GM12878 (cell line): ENCODE data around the gene AKAP13. TPM values are rescaled to one million over a fixed set of nuclear protein-coding genes. Genes with fewer than 3 reads are reported as not detected.

Experiments used
- ATAC-seq: fragments of 200-7000 bp; cut with Tn5 transposase; 3 replicates; pipeline ENCODE4 v1.9.1; 2020; ENCODE audit warnings: mild to moderate bottlenecking, moderate library complexity
- BruUV-seq: library from RNA; stranded (reverse); fragments of 400-500 nt; replicated peaks from 2 replicates; lab custom pipeline; 2021; lab: Mats Ljungman, UMichigan
- CTCF ChIA-PET: fragments of 300-600 bp; sonication (Branson Sonifier 250); formaldehyde crosslinking; extraction: SDS; loops from one replicate; lab custom pipeline; 2021; ENCODE audit warnings: inconsistent platforms; lab: Yijun Ruan, JAX
- POLR2A ChIA-PET: fragments of 350-600 bp; formaldehyde crosslinking; extraction: SDS; loops from one replicate; lab custom pipeline; 2021; ENCODE audit warnings: inconsistent platforms; lab: Charles Lee
- RAD21 ChIA-PET: fragments of 300-600 bp; sonication (Branson Sonifier 250); formaldehyde crosslinking; loops from one replicate; lab custom pipeline; 2023; ENCODE audit warnings: antibody characterized with exemption; ENCODE audit not compliant: unreplicated experiment; lab: Charles Lee
- SMC1A ChIA-PET: fragments of 300-600 bp; sonication (Branson Sonifier 250); formaldehyde crosslinking; loops from one replicate; lab custom pipeline; 2023; ENCODE audit not compliant: unreplicated experiment, uncharacterized antibody; lab: Charles Lee
- DNase-seq: peaks from one replicate; pipeline ENCODE4 v3.0.0-alpha.2; 2011; ENCODE audit warnings: low read depth, low spot score
- FAIRE-seq: peaks from 3 replicates; lab custom pipeline; 2011; peaks lifted over from hg19 to GRCh38; lab: Jason Lieb, UNC
- H2AFZ ChIP-seq: 2 replicates; pipeline ENCODE4 v1.6.0; 2011; ENCODE audit warnings: low read depth, low read length, control low read depth; ENCODE audit not compliant: control insufficient read depth
- H3K27ac ChIP-seq: 2 replicates; pipeline ENCODE4 v1.5.1; 2011; ENCODE audit warnings: control low read depth; ENCODE audit not compliant: control insufficient read depth, insufficient read depth
- H3K27me3 ChIP-seq, 2 experiments: replicated peaks in 1 of 2; 2 replicates each; pipeline versions ENCODE4 v1.6.0 to v1.6.1; 2011; ENCODE audit warnings: low read length in 1 of 2; ENCODE audit not compliant: control insufficient read depth in 2 of 2, insufficient read depth in 2 of 2
- H3K36me3 ChIP-seq, 2 experiments: 2 replicates each; pipeline ENCODE4 v1.5.1; 2011; ENCODE audit warnings: low read length in 1 of 2; ENCODE audit not compliant: control insufficient read depth in 2 of 2, insufficient read depth in 2 of 2
- H3K4me1 ChIP-seq: 2 replicates; pipeline ENCODE4 v1.6.1; 2011; ENCODE audit warnings: mild to moderate bottlenecking, low read length, moderate library complexity, mixed read lengths; ENCODE audit not compliant: control insufficient read depth, insufficient read depth
- H3K4me2 ChIP-seq: 2 replicates; pipeline ENCODE4 v1.6.0; 2011; ENCODE audit warnings: control low read depth; ENCODE audit not compliant: control insufficient read depth, insufficient read depth
- H3K4me3 ChIP-seq: fragments of 200-600 bp; sonication (generic); 2 replicates; pipeline ENCODE4 v1.5.1; 2016
- H3K79me2 ChIP-seq: 2 replicates; pipeline ENCODE4 v1.6.0; 2011; ENCODE audit warnings: low read length; ENCODE audit not compliant: control insufficient read depth, insufficient read depth
- H3K9ac ChIP-seq: 2 replicates; pipeline ENCODE4 v1.8.0; 2011; ENCODE audit warnings: low read length, control low read depth, mixed read lengths; ENCODE audit not compliant: control insufficient read depth, insufficient read depth
- H3K9me3 ChIP-seq: replicated peaks from 3 replicates; pipeline ENCODE4 v1.5.1; 2011; ENCODE audit warnings: mild to moderate bottlenecking, low read length; ENCODE audit not compliant: control insufficient read depth, insufficient read depth
- H4K20me1 ChIP-seq: 2 replicates; pipeline ENCODE4 v1.6.0; 2011; ENCODE audit not compliant: control insufficient read depth, insufficient read depth
- BCL11A ChIP-seq: IDR thresholded peaks from 2 replicates; pipeline ENCODE4 v1.6.1; 2011; ENCODE audit warnings: low read depth, low read length
- CHD1 ChIP-seq: IDR thresholded peaks from 2 replicates; pipeline ENCODE4 v1.6.1; 2012; ENCODE audit warnings: low read depth, low read length, improper control_type of control experiment
- FOS ChIP-seq: IDR thresholded peaks from 3 replicates; pipeline ENCODE4 v1.6.1; 2011; ENCODE audit warnings: borderline replicate concordance; ENCODE audit not compliant: insufficient read length; ENCODE audit errors: extremely low read depth
- KDM1A ChIP-seq: fragments of 200-600 bp; sonication (generic); IDR thresholded peaks from 2 replicates; pipeline ENCODE4 v1.6.1; 2016; ENCODE audit warnings: borderline replicate concordance
- NR2C2 ChIP-seq: IDR thresholded peaks from 2 replicates; pipeline ENCODE4 v1.6.1; 2011; ENCODE audit warnings: borderline replicate concordance, low read depth; ENCODE audit not compliant: control insufficient read depth, insufficient read length
- POLR2AphosphoS2 ChIP-seq: IDR thresholded peaks from 2 replicates; pipeline ENCODE4 v1.6.1; 2011; ENCODE audit warnings: low read depth, mild to moderate bottlenecking, low read length, improper control_type of control experiment, moderate library complexity
- POLR2AphosphoS5 ChIP-seq: IDR thresholded peaks from 2 replicates; pipeline ENCODE4 v1.6.1; 2011; ENCODE audit warnings: mild to moderate bottlenecking, low read length, inconsistent platforms
- RFX5 ChIP-seq: IDR thresholded peaks from 2 replicates; pipeline ENCODE4 v1.6.1; 2011; ENCODE audit warnings: low read depth, low read length, improper control_type of control experiment
- SIN3A ChIP-seq: IDR thresholded peaks from 2 replicates; pipeline ENCODE4 v1.6.1; 2012; ENCODE audit warnings: low read depth, low read length, improper control_type of control experiment
- SPI1 ChIP-seq: IDR thresholded peaks from 2 replicates; pipeline ENCODE4 v1.6.1; 2011; ENCODE audit warnings: low read depth, mild to moderate bottlenecking, low read length, moderate library complexity, borderline replicate concordance; ENCODE audit not compliant: insufficient read depth
- TAF1 ChIP-seq: IDR thresholded peaks from 2 replicates; pipeline ENCODE4 v1.6.1; 2011; ENCODE audit warnings: mild to moderate bottlenecking, low read depth, low read length, borderline replicate concordance
- YBX1 ChIP-seq: fragments of 450-650 bp; IDR thresholded peaks from 2 replicates; pipeline ENCODE4 v1.6.1; 2016; ENCODE audit warnings: antibody characterized with exemption
- WGBS: methylation state at CpG from one replicate; pipeline ENCODE4 v1.1.6; 2016; ENCODE audit warnings: low lambda C conversion rate; ENCODE audit not compliant: insufficient replicate concordance, insufficient coverage; ENCODE audit errors: missing lambda C conversion rate; 5-methylcytosine and 5-hydroxymethylcytosine counted together
- in situ Hi-C: fragments of 300-500 bp; cut with MboI; formaldehyde crosslinking; loops from 9 replicates; pipeline ENCODE4 v1.14.3; 2018; ENCODE audit warnings: mixed read lengths
- intact Hi-C: fragments of 100-400 bp; cut with micrococcal nuclease; formaldehyde crosslinking; loops from one replicate; pipeline ENCODE4 v1.14.2; 2022; ENCODE audit not compliant: unreplicated experiment
- polyA plus RNA-seq, 11 experiments: library from polyadenylated mRNA; depleted of rRNA in 4 of 11; unstranded in 6 of 11; stranded (reverse) in 5 of 11; fragments of >200 nt; fragmentation: Nextera tagmentation in 4 of 11; fragmentation: Illumina TruSeq in 1 of 11; extraction: Ambion mirVana in 4 of 11; extraction: Trizol in 1 of 11; gene quantifications; 1 replicate in 1 of 11; 2 replicates in 10 of 11; pipeline versions ENCODE4 v1.2.1 to v1.2.3, GENCODE V29; 2011 to 2016; ENCODE audit warnings: inconsistent platforms in 2 of 11, missing spikeins in 2 of 11, low read depth in 1 of 11
- total RNA-seq, 4 experiments: library from RNA; depleted of rRNA in 3 of 4; stranded (reverse); fragments of >200 nt in 3 of 4; fragmentation: Illumina TruSeq in 1 of 4; extraction: Trizol in 1 of 4; gene quantifications; 2 replicates each; pipeline versions ENCODE4 v1.2.1 to v1.2.3, GENCODE V29; 2013 to 2021
- TF ChIP-seq, protein P1 (sequence below): IDR thresholded peaks from 2 replicates; pipeline ENCODE4 v1.6.1; 2011; ENCODE audit warnings: borderline replicate concordance, low read depth, mild to moderate bottlenecking, moderate library complexity, mixed read lengths, low read length; ENCODE audit not compliant: insufficient read depth; ENCODE audit errors: extremely low read length

Gene AKAP13
- total and polyA plus RNA-seq, 10 of the 15 experiments (the other 5 are each of a cell fraction or from before 2014, with no cell fraction given): 14.4 to 74.9 (median 55.1) TPM

GRCh38 chr15:85722374-85723152, 342.2 kb downstream of the AKAP13 start:
- Histone ChIP-seq H4K20me1 (no peaks in the 10 kb centered on the region), H3K27me3 (no peaks in the 10 kb centered on the region), H3K9me3 (no peaks in the 10 kb centered on the region), H3K79me2 (peaks cover 6% of the 10 kb centered on the region), H3K9ac (no peak overlapping the region), H3K27ac (no peak overlapping the region), H3K36me3 (peaks cover 28 to 59% of the 10 kb centered on the region in 2 experiments), H3K4me3 (no peak overlapping the region), H3K4me1 (peaks cover 30% of the 10 kb centered on the region), H2AFZ (no peak overlapping the region), H3K4me2 (no peak overlapping the region)
- DNase-seq (no peak), FAIRE-seq (no peak), ATAC-seq (no peak)
- RAD21 ChIA-PET: no interaction called here
- POLR2A ChIA-PET: no interaction called here
- WGBS: 90% methylated on average over 1 of the region's 1 CpG
- intact Hi-C loops: no loop called here
- CTCF ChIA-PET: no interaction called here
- TF ChIP-seq CHD1 (no peak), TAF1 (no peak), POLR2AphosphoS2 (no peak), POLR2AphosphoS5 (no peak), NR2C2 (no peak), BCL11A (no peak), SPI1 (no peak), SIN3A (no peak), KDM1A (no peak), RFX5 (no peak), YBX1 (no peak), FOS (no peak)
- TF ChIP-seq, protein P1, sequence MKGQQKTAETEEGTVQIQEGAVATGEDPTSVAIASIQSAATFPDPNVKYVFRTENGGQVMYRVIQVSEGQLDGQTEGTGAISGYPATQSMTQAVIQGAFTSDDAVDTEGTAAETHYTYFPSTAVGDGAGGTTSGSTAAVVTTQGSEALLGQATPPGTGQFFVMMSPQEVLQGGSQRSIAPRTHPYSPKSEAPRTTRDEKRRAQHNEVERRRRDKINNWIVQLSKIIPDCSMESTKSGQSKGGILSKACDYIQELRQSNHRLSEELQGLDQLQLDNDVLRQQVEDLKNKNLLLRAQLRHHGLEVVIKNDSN: no peak
- no TSS peak for BruUV-seq
- in situ Hi-C loops: no loop called here
- SMC1A ChIA-PET: interaction anchor here (1.5 kb wide), 1 partner anchor 106 kb away, joined by 3 read pairs; no protein-coding TSS in a partner anchor
